ENCODE measurements around the gene CNGA1. TPM values are rescaled to one million over a fixed set of nuclear protein-coding genes. Genes with fewer than 3 reads are reported as not detected.

CNGA1 gene
- total RNA-seq, 1 experiment from 2014 or later = 0.32 TPM

DNA sequence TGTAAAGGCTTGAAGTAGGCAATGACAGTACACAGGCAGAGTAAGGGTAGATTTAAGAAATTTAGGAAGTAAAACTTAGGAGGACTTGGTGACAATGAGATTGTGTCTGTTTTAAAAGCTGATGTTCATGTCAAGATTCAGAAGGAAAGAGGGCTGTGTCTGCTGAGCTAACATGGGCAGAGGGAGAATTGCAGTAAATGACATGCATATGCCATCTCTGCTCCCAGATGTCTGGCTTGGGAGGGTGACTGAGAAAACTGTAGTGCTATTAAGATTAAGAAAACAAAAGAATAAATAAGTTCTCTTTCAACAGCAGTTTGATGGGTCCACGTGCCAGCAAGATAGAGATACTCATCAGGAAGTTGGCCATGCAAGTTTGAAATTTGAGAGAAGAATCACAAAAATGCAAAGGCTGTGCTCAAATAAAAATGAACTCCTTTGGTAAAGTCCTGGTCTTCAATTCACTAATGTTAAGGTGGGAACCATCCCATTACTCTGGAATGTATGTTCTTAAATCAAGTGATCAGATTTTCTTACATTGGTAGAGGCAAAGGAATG, 109.3 kb downstream of the CNGA1 start:
- DNase-seq (ENCODE audit: low read depth) = no peak

GRCh38 chr4:47899639-47900038, 116.8 kb downstream of the CNGA1 start:
- no peak for DNase-seq (ENCODE audit: low read depth)

DNA sequence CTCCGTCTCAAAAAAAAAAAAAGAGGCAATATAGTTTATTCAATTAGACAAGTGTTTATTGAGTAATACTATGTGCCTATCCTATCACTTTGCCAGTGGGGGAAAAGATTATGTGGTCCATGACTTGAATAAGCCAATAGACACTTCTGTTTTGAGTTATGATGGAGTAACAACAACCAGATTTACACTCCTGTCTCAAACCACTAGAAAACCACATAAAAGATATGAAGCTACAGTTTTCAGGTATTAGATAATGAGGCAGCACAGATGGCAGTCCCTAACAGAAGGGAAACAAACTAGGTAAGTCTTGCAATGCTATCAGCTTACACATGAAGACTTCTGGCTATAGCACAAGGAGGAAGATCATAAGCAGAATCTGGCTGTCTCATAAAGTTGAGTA, 124.6 kb downstream of the CNGA1 start:
- no peak for DNase-seq (ENCODE audit: low read depth)

Other genes with a start within 250 kb of the CNGA1 start
- 0.05 TPM in 2 replicates for gene CORIN, start 178.6 kb downstream of the CNGA1 start, total RNA-seq (2014; rRNA removed; shearing (Covaris generic))
- 4.9 and 5.5 TPM in 2 replicates for gene NFXL1, start 102.1 kb downstream of the CNGA1 start, total RNA-seq (2014; rRNA removed; shearing (Covaris generic))
- gene NIPAL1, start 91 bp upstream of the CNGA1 start, total RNA-seq (2014; rRNA removed; shearing (Covaris generic)) = 3.3 and 4.6 TPM in 2 replicates
- 0.15 and 0.69 TPM in 2 replicates for gene TXK, start 117.6 kb upstream of the CNGA1 start, total RNA-seq (2014; rRNA removed; shearing (Covaris generic))

Measured in M059J (cell line).